Panc1 (cell line): ENCODE measurements around the gene MIPOL1. TPM values are rescaled to one million over a fixed set of nuclear protein-coding genes. Genes with fewer than 3 reads are reported as not detected.

Source experiments
- ATAC-seq: fragments of 200-7000 bp; cut with Tn5 transposase; 2 replicates; pipeline ENCODE4 v1.9.1; 2020; ENCODE audit warnings: mild to moderate bottlenecking, moderate library complexity
- BruUV-seq: library from RNA; stranded (reverse); fragments of 400-500 nt; replicated peaks from 2 replicates; lab custom pipeline; 2021; lab: Mats Ljungman, UMichigan
- CTCF ChIA-PET: fragments of 300-600 bp; sonication (Branson Sonifier 250); formaldehyde crosslinking; loops from one replicate; lab custom pipeline; 2022; ENCODE audit warnings: antibody characterized with exemption; lab: Charles Lee
- POLR2A ChIA-PET: fragments of 300-600 bp; sonication (Branson Sonifier 250); formaldehyde crosslinking; loops from one replicate; lab custom pipeline; 2022; ENCODE audit warnings: antibody characterized with exemption; lab: Charles Lee
- DNase-seq: peaks from one replicate; pipeline ENCODE4 v3.0.0-alpha.2; 2010; ENCODE audit warnings: low read depth, low spot score
- H3K27ac ChIP-seq: 2 replicates; pipeline ENCODE4 v1.5.1; 2011; ENCODE audit warnings: mild to moderate bottlenecking, low read length, inconsistent platforms
- H3K27me3 ChIP-seq: fragments of 200-500 bp; sonication (Bioruptor generic); 2 replicates; pipeline ENCODE4 v1.6.0; 2014; ENCODE audit warnings: low read length, inconsistent platforms; ENCODE audit not compliant: control insufficient read depth, insufficient read depth
- H3K36me3 ChIP-seq: fragments of 200-500 bp; sonication (Bioruptor generic); 2 replicates; pipeline ENCODE4 v1.5.1; 2014; ENCODE audit warnings: inconsistent platforms, mild to moderate bottlenecking, low read length, moderate library complexity; ENCODE audit not compliant: control insufficient read depth, insufficient read depth
- H3K4me1 ChIP-seq: 2 replicates; pipeline ENCODE4 v1.5.1; 2011; ENCODE audit warnings: inconsistent platforms, mild to moderate bottlenecking, low read length, moderate library complexity; ENCODE audit not compliant: control insufficient read depth, insufficient read depth
- H3K4me3 ChIP-seq, 2 experiments: 2 replicates each; pipeline ENCODE4 v1.5.1; 2011 to 2012; ENCODE audit warnings: low read depth in 2 of 2, low read length in 2 of 2, mild to moderate bottlenecking in 2 of 2, inconsistent platforms in 1 of 2, moderate library complexity in 1 of 2
- H3K9me3 ChIP-seq: fragments of 200-500 bp; sonication (Bioruptor generic); 2 replicates; pipeline ENCODE4 v1.5.1; 2014; ENCODE audit warnings: low read depth, mild to moderate bottlenecking, inconsistent platforms, low read length, moderate library complexity; ENCODE audit not compliant: control insufficient read depth, insufficient read depth
- CTCF ChIP-seq: fragments of 450-650 bp; IDR thresholded peaks from 2 replicates; pipeline ENCODE4 v1.5.1; 2017; ENCODE audit warnings: mild to moderate bottlenecking
- POLR2AphosphoS5 ChIP-seq: IDR thresholded peaks from 2 replicates; pipeline ENCODE4 v1.6.1; 2012; ENCODE audit warnings: mild to moderate bottlenecking, low read depth, low read length, moderate library complexity
- REST ChIP-seq, 2 experiments: IDR thresholded peaks; 2 replicates each; pipeline ENCODE4 v1.6.1; 2011 to 2012; ENCODE audit warnings: low read depth in 2 of 2, control low read depth in 1 of 2, low read length in 1 of 2, mild to moderate bottlenecking in 1 of 2, moderate library complexity in 1 of 2; ENCODE audit not compliant: insufficient read depth in 1 of 2
- SIN3A ChIP-seq: IDR thresholded peaks from 2 replicates; pipeline ENCODE4 v1.6.1; 2012; ENCODE audit warnings: low read depth, mild to moderate bottlenecking, low read length, moderate library complexity, borderline replicate concordance; ENCODE audit not compliant: insufficient read depth
- TCF7L2 ChIP-seq: IDR thresholded peaks from 2 replicates; pipeline ENCODE4 v1.6.1; 2011; ENCODE audit warnings: mild to moderate bottlenecking, low read depth, low read length, inconsistent platforms
- in situ Hi-C: cut with HindIII; loops from 2 replicates; pipeline ENCODE4 v1.10.0; 2016; ENCODE audit warnings: low sequenced_read_pairs, low pct_unique_long_range_greater_than_20kb
- intact Hi-C: fragments of 100-400 bp; cut with micrococcal nuclease; formaldehyde crosslinking; loops from one replicate; pipeline ENCODE4 v1.10.0; 2022; ENCODE audit not compliant: unreplicated experiment
- total RNA-seq: library from RNA; stranded (reverse); gene quantifications from one replicate; pipeline ENCODE4 v1.2.1, GENCODE V29; 2021; ENCODE audit not compliant: unreplicated experiment

The MIPOL1 gene
- total RNA-seq, 1 experiment from 2014 or later, result 12.8 TPM

- BruUV-seq, result no TSS peak
- no peak overlapping the region for H3K4me3 ChIP-seq
- no peaks in the 10 kb centered on the region for H3K36me3 ChIP-seq
- ChIA-PET CTCF (no interaction called here), POLR2A (no interaction called here)
- no peaks in the 10 kb centered on the region for H3K4me1 ChIP-seq
- ATAC-seq, result no peak
- no peak for DNase-seq
- no peak overlapping the region for H3K27ac ChIP-seq
- H3K27me3 ChIP-seq, result no peaks in the 10 kb centered on the region
- in situ Hi-C loops, result no loop called here
- H3K9me3 ChIP-seq, result no peaks in the 10 kb centered on the region
- intact Hi-C loops, result no loop called here
- TF ChIP-seq POLR2AphosphoS5 (no peak), TCF7L2 (no peak), CTCF (no peak), REST (IDR thresholded peaks at IDR 0.05; ENCODE audit: insufficient read depth in 1 of 2, low read depth in 2 of 2, low read length in 1 of 2) (no peak), SIN3A (no peak)
Observed at GRCh38 chr14:37284760-37285159, 87.0 kb downstream of the MIPOL1 start.

GRCh38 chr14:37285220-37285619 lies 87.5 kb downstream of the MIPOL1 start:
- ATAC-seq, result no peak
- Histone ChIP-seq H3K9me3 (no peaks in the 10 kb centered on the region), H3K27me3 (no peaks in the 10 kb centered on the region), H3K36me3 (no peaks in the 10 kb centered on the region), H3K4me1 (no peaks in the 10 kb centered on the region), H3K4me3 (no peak overlapping the region), H3K27ac (no peak overlapping the region)
- intact Hi-C loops (no loop called here), in situ Hi-C loops (no loop called here)
- TF ChIP-seq REST (IDR thresholded peaks at IDR 0.05; ENCODE audit: insufficient read depth in 1 of 2, low read depth in 2 of 2, low read length in 1 of 2) (no peak), TCF7L2 (no peak)
- BruUV-seq, result no TSS peak
- no peak for DNase-seq
- POLR2A ChIA-PET, result no interaction called here
- CTCF ChIA-PET, result no interaction called here
